GM19328 (cell line): ENCODE data around the gene PKM.

ENCODE experiments used
- ATAC-seq: cut with Tn5 transposase; IDR thresholded peaks from one replicate; pipeline ENCODE4 v1.9.1; 2021; ENCODE audit warnings: mild to moderate bottlenecking, moderate library complexity; ENCODE audit not compliant: unreplicated experiment

Gene PKM

DNA sequence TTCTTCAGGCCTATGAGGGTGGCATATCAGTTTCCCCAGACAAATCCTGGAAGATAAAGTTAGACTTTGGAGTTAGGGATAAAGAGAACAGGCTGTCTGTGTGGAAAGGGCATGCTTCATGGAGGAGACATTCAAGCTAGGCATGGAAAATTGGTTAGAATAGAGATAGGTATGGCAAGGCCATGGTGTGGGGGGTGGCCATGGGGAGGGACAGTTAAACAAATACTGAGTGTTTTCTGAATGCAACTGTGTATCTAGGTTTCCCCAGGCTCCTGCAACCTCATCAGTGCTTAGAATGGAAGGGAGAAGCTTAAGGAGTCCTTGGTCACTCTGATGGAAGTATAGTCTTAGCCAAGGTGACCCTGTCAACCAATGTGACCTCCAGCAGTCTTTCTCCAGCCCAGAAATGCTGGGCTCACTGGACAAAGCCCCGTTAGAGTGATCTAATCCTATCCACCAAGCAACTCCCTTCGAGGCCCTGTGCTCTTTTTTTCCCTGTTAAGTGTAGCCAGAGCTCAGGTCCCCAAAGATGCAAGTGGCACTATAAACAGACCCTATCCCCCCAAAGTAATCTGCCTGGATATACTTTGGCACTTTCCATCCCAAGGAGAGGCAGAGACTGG is 5.5 kb upstream of the PKM start:
- ATAC-seq: no peak

DNA sequence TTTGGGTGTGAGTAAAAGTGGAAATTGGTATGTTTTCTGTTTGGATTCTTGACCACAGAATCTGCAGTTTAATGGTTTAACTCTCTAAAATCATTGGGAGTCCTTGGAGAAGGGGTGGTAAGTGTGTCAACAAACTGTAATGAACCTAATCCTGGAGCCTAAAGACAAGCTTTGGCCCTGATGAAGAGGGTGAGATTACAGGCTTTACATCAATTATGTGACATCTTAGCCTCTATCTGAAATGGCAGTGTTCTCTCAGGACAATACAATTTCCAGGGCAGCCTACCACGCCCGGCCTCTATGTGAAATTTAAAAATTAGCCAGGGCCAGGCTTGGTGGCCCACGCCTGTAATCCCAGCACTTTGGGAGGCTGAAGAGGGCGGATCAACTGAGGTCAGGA is 4.3 kb upstream of the PKM start:
- no peak for ATAC-seq

DNA sequence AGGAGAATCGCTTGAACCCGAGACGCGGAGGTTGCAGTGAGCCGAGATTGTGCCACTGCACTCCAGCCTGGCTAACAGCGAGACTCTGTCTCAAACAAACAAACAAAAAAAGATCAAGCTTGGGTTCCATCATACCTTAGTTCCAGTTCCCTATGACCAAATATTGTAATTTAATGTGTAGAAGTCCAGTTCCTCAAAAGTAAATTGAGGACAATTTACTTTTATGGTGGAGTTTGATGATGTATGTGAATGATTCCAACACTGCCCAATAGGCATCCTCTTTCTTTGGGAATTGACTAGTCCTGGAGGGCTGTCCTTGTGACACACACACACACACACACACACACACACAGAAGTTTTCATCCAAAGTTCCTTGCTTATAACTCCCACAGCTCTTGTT is 2.8 kb upstream of the PKM start:
- ATAC-seq: no peak

DNA sequence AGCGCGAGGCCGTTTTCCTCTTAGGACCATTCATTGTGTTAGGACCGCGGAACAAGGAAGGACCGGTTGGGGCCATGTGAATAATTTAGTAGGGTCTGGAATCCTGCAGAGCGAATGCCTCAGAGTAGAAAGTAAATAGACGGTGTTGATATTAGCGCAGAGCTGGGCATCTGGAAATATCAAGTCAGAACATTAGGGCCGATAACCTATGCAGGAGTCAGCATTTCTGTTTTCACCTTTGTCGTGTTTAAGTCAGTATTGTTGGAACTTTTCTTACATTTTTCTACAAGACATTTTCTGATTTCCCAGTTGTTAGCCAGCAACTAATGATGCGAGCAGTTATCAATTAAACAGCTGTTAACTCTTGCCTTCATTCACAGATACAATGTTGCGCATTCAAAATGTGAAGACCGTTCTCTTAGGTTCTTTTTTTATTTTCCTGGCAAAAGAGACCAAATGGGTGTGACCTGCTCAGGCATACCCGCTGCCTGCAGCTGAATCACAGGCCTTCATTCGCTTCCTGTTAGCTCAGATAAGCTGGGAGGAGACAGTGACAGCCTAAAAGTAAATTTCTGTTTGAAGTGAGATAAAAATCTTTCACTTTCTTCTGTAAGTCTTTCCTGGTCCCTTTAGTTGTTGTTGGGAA is 966 bp upstream of the PKM start:
- no peak for ATAC-seq

DNA sequence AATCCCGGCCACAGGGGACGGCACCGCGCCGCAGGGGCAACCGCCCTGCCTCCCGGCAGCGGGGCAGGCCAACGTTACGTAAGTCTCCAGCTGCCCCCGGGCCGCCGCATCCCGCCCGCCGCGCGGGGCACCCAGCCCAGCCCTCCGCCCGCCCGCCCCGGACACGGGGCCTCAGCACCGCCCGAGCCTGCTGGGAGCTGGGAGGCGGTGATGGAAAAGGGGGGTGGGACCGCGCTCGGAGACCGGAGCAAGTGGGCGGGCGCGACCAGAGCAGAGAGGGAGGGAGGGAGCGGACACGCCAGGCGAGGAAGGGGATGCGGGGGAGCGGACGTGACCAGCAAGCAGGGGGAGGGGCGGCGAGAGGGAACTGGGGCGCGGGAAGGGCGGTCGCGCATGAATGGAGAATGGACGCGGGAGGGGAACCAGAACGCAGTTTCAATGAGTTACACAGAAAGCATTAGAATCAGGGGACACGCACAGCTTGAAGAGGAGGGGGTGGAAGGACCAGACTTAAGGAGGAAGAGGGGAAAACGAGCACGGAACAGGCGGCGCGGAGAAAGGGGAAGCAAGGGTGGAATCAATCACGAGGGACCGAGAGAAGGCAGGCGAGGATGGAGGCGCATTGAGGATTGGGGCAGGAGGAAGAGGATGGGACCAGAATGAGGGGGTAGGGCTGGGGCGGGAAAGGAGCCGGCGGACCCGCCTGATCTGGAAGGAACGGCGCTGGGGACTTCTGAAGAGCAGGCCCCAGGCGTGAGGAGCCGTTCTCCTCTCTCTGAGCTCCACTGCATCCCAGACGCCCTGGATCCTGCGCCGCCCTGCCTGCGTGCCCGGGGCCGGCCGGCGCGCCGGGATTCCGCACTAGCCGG is 559 bp downstream of the PKM start:
- ATAC-seq: no peak

DNA sequence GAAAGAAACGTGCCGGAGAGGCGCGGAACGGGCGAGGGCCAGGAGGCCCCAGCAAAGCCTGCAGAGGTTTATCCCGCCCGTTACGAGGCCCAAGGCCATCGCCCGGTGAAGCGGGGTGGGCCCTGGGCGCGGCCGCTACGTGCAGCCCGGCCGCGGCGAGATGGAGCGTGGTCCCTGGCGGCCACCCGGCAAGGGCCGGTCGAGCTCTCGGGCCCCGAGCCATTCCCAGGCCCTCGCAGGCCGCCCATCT is 1.1 kb downstream of the PKM start:
- no peak for ATAC-seq

DNA sequence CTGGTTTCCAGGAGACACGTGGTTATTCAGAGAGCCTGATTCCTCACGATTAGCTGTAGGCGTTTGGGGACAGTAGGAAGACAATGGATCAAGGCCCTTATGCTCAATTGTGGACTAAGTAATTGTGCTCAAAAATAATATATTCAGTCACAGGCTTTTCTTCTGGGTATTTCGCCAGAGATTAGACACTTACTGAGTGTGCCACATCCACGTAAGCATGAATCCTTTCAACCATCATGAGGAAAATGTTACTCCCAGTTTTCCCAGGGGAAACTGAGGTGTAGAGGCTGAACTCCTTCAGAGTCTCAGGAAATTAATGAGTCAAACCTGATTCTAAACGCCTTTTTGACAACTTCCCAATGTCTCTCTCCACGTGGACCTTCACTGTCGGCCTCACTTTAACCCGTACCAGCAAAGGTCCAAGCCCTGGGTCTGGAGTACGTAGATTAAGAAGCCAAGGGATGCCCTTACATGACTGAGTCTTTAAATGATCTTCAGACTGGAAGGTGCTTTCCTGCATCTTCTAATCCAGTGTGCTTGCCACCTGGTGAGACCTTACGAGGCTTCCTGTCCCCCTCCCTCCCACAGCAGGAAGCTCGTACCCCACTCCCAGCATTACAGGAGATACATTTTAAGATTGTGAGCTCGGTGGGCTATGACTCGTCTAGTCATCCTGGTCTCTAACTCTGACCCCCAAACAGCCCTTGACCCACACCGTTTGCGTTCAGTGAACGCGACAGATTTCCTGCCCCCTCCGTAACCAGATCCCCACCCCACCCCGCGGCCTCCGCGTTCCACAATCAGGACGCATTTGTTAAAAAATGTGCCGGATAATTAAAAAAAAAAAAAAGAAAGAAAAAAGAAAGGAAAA is 1.7 kb downstream of the PKM start:
- ATAC-seq: no peak

DNA sequence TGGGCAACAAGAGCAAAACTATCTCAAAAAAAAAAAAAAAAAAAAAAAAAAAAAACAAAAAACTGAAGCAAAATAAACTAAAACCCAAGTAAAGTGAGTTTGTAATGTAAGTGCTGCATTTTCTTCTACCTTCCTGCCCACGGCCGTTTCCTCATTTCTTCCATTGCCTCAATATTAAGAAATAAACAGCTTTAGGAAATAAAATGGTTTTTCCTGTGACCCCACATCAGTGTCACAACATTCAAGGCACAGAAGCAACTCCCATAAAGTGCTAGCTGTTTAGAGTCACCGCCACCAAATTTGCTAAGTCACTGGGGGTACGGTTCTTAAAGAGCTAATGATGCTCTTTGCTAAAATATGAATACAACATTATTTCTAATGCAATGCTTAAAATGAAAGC is 3.3 kb downstream of the PKM start:
- no peak for ATAC-seq

DNA sequence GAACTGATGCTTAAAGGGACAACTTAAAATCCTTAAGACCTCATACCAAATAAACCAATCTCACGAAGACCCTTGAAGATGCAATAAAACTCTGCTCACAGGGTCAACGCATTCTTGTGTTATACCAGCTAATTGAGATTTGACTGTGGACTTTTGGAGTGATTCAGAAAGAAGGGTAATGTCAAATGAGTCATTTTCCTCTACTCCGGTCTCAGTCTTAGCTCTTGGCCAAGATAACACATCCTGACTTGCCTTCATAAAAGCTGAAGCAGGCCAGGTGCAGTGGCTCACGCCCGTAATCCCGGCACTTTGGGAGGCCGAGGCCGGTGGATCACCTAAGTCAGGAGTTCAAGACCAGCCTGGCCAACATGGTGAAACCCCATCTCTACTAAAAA is 3.8 kb downstream of the PKM start:
- ATAC-seq: no peak

DNA sequence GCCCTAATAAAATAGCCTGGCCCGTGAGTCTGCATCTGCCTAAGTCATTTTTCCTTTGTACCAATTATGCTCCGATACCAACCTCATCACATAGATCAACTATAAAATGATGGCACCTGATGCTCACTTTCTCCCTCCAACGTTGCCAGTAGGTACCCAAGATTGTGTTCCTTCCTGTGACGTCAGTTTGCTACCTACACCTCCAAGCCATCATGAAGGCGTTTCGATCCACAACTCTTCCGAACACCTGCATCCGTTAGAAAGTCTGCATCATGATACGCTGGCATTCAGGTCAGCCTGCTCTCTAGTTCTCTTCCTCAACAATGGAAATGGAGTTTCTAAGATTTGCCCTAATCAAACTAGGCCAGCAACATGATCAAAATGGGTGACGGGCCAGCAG is 7.7 kb downstream of the PKM start:
- no peak for ATAC-seq

DNA sequence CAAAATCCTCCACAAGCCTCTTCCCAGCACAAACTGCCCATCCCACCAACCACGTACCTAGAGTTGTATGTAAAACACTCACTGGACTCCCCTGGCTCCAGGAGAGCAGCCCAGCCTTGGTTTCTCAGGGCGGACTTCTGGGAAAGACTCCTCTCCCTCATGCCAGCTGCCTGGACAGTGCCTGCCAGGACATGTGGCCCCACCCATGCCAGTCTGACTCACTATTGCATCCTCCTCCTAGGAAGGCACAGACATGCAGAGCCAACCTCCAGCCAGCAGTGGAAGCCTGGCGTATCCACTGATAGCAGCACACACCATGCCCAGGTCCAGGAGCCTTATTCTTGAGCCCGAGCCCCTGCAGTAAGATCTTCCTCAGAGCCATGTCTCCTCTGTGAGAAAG is 8.6 kb downstream of the PKM start:
- ATAC-seq: no peak

DNA sequence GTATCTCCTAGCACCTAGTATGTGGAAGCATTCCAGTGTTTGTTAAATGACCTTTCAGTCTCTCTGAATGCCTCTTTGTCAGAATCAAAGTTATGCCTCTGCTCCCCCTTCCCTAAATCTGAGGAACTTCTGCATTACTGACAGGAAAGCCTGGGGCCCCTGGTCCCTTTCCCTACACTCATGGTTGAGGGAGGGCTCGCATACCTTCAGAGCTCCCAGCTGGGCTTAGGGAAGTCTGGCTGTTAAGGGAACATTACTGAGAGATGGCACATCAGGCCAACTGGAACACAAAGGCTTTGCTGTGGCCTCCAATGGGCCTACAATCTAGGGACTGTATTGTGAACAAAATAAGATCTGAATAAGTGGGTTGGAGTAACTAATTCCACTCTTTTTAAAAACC is 10.3 kb downstream of the PKM start:
- ATAC-seq: no peak

DNA sequence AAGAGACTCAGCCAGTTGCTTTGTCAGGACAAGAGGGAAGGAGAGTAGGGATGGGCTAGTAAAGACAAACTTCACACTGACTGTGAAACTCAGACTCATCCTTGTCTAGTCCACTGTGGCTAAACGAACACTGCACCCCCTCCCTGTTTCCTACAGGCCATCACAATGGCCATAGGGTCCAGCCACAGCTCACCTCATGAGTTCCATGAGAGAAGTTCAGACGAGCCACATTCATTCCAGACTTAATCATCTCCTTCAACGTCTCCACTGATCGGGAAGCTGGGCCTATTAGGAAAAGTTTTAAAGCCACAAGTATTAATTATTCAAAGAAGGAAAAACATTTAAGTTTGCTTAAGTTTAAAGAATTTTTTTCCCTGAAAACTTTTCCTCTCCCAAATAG is 13.8 kb downstream of the PKM start:
- ATAC-seq: no peak

DNA sequence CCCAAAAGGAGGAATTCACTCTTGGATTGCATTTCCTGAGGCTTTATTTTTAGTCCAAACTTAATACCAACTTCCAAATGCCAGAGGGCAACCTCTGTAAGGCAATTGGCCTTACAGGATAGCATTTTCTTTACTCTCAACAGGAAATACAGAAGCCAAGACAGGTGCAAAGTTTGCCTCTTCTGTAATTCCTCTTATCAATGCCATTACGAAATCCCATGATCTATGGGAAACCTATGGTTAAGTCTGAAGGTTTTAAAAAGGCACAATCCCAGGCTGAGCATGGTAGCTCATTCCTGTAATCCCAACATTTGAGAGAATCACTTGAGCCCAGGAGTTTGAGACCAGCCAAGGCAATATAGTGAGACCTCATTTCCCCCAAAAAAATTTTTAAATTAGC is 14.9 kb downstream of the PKM start:
- ATAC-seq: no peak

DNA sequence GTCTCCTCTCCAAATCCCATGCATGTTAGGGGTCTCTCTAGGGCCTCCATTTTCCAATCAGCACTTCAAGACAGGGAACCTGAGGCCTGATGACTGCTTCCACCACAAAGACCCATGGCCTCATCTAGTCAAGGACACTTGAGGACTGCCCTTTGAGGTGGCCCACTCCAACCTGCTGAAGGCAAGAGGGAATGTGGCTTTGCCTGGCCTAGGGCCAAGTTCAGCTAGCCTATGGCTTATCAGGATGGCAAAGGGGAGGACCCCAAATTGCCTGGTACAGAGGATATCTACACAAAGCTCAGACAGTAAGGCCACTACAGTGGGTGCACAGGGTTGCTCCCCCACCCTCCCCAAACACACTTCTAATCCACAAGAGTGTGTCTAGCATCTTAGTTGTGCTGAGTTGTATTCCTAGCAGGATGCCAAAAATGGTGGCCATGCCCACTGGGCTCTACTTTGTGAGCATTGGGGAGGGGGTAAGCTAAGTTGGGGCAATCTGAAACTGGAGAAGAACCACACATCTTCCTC is 23.4 kb downstream of the PKM start:
- ATAC-seq: no peak

DNA sequence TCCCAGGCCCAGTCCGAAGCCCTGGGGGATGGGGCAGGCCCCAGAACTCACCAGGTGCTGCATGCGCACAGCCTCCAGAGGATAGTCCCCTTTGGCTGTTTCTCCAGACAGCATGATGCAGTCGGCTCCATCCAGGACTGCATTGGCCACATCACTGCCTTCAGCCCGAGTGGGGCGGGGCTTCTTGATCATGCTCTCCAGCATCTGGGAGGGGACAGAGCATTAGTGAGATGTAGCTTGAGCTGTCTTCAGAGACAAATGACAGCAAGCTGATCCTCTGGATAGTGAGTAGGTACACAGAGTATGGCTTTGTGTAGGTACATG is 24.4 kb downstream of the PKM start:
- no peak for ATAC-seq

DNA sequence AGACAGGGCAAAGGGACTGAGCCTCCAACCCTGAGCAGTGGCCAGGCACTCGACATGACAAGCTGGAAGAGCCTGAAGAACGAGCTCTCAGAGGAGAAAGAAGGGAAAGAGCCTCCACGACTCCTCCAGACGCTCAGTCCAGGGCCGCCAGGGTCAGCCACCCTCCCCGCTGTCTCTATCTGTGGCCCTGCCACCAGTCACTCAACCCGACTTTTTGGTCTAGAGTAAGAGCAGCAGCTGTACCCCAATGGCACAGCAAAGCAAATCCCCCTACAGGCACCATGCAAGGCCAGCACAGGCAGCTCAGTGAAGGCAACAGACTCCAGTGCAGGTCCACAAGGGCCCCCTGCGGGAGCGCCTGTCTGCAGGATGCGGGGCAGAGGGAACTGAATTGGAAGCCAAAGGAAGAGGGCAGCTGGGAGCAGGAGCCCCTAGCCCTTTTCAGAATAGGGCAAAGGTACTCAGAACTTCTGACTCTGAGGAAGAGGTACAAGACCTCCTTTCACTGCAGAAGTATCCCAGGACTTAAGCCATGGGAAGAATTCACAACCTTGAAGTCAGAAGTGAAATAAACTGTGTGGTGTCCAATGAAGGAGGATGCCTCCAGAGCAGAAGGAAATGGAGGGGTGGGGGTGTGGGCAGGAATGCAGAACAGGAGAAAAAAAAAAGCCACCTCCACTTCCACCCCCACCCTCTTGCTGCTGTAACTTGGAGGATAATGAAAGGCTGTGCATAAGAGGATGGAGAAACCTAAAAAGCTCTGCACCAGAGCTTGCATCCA is 24.9 kb downstream of the PKM start:
- no peak for ATAC-seq

DNA sequence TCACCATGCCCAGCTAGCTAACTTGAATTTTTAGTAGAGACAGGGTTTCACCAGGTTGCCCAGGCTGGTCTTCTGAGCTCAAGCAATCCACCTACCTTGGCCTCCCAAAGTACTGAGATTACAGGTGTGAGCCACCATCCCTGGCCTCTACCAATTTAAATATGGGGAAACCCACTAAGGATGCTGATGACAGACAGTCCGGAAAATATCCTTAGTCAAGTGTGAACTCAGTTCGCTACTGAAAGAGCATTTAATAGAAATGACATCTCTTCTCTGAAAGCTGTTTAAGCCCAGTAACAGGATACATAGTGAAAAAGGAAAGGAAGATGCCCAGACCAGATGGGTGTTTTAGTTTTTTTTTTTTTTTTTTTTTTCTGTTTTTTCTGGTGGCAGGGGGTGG is 25.7 kb downstream of the PKM start:
- ATAC-seq: no peak

DNA sequence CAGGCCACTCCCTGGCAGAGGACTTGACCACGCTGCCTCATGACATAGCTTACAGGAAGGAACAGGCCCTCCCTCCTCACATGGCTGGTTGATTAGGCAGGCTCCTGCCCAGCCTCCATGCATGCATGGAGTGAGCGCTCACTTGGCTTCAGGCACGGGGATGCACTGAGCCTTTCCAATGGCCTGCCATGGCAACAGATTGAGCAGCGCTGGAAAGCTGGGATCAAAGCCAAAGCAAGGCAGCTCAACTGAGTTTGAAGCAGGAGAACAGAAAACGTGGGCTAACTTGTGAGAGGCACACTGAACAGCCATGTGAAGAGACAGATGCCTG is 27.5 kb downstream of the PKM start:
- ATAC-seq: no peak

DNA sequence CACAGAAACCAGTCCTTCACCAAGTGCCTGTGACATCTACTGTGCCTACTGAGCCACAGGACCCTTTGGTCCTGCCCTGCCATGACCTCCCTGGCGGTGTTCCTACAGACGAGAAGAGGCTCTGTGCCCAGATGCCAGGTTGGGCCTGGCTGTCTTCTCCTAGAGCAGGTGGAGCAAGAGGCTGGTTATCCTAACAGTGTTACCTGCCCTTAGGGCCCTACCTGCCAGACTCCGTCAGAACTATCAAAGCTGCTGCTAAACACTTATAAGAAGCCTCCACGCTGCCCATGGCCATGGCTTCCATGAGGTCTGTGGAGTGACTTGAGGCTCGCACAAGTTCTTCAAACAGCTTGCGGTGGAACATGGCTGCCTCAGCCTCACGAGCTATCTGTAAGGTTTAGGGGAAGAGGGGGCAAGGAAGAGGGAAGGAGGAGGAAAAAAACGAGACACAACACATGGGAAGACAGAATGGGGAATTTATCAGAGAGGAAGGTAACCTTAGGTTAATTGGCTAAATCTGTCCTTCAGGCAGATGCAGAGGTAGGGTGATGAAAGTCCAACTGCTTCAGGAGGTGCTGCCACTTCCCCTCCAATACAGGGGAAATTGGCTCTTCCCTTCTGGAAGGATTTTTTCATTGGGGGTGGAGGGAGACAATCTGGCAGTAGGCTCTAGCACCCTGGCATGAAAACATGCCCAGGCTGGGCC is 28.0 kb downstream of the PKM start:
- no peak for ATAC-seq
